Suppressor macrophage (primary cell): ENCODE results near the gene WWP2.
"Not testable (repeated sequence)": the region's sequence is repeated elsewhere in the genome, so short reads cannot be mapped to it uniquely, and the experiment has no call there.

Experiments used
- DNase-seq, 4 experiments: peaks; one replicate each; pipeline ENCODE4 v3.0.0-alpha.2; 2020 to 2022

WWP2 gene

DNA sequence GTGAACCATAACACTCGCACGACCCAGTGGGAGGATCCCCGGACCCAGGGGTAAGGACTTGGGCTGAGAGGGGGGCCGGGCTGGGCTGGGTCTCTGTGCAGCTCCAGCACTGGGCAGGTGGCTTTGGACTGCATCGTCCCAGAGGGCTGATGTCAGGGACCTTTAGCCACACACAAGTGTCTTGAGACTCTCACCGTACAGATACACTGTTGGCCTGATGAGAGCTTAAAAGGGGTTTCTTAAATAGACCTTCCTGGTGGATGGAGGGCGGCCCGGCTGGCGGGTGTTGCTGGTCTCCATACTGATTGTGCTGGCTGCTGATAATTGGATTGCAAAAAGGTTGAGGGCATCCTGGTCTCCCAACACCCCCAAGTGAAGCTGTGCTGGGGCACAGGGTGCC lies 167.3 kb downstream of the WWP2 start:
- no peak for DNase-seq

DNA sequence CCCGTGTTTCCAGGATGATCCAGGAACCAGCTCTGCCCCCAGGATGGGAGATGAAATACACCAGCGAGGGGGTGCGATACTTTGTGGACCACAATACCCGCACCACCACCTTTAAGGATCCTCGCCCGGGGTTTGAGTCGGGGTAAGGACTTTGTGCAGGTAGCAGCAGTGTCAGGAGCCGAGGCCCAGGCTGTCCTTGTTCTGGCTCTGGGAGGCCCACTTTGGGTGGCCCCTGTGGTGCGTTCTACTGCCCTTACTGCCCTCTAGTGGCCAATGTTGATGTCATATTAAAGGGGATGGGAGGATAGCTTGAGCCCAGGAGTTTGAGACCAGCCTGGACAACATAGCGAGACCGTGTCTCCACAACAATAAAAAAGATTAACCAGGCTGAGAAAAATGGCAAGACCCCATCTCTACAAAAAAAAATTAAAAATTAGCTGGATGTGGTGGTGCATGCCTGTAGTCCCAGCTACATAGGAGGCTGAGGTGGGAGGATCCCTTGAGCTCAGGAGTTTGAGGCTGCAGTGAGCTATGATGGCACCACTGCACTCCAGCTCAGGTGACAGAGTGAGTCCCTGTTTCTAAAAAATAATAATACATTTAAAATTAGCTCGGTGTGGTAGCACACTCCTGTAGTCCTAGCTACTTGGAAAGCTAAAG lies 168.1 kb downstream of the WWP2 start:
- peak; percentile 64 to 74 (median 69) for DNase-seq

DNA sequence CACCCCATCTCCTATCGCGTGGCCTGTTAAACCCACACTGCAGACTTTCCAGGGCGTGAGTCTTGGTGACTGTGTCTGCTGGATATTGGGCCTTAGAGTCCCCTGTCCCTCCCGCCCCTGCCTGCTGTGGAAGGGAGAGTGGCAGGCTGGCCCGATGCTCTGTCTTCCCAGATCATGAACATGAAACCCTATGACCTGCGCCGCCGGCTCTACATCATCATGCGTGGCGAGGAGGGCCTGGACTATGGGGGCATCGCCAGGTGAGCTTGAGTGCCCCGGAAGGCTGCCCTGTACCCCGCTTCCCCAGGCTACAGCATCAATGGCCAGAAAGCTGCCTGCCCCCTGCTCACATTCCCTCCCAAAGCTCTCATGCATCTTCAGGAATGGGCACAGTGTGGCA lies 169.5 kb downstream of the WWP2 start:
- DNase-seq, result no peak

DNA sequence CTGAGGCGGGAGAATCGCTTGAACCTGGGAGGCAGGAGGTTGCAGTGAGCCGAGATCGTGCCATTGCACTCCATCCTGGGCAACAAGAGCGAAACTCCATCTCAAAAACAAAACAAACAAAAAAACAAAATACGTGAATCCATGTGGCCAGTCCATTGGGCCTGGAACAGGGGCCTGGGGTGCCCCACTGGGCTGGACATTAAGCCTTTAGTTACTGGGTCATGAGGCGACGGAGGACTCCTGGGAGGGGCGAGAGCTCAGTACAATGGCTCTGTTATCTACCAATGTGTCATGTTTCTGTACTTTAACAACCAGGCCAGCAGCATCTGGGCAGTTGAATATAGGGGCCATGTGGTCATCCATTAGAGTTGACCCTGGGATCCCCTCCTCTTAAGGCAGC lies 170.1 kb downstream of the WWP2 start:
- no peak for DNase-seq

DNA sequence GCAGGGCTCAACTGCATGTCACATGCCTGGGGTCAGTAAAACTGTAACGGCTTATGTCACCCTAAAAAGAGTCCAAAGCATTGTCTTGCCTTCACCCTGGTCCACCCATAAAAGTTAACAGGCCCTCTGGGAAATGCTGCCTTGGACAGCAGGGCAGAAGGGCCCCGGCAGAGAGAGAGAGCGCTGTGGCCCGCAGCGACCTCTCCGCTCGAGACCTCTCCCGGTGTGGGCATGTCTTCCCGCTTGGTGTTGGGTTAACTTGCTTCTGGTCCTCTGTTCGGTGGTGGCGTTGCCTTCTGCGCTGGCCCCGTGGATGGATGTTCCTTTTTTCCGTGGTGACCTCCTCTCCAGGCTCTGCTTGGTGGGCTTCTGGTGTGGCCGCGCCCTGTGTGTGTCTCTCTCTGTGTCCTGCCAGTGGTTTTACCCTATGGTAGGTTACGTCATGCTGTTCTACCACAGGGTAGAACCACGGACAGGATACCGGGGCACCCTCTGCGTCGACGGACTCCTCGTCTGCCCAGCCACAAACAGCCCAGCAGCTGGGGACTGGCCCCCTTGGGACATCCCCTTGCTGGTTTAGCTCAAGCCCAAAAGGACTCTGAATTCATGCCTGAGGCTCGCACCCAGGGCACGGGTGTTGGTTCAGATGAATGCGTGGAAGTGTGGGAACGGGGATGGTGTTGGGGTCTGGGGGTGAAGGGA lies 170.7 kb downstream of the WWP2 start:
- no peak for DNase-seq

DNA sequence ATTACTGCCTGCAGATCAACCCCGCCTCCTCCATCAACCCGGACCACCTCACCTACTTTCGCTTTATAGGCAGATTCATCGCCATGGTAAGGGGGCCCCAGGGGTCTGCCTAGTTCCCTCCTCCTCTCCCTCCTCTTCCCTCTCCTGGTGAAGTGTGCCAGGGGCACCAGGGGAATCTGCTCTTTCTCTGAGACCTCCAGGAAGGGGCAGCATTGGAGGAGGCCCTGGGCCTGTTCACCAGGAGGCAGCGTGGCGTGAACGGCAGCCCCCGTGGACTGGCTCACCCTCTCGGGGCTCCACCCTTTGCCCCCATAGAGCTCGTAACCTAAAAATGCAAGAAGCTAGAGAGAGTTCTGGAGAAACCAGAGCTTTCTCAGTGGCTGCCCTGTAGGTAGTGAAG lies 171.9 kb downstream of the WWP2 start:
- no peak for DNase-seq

DNA sequence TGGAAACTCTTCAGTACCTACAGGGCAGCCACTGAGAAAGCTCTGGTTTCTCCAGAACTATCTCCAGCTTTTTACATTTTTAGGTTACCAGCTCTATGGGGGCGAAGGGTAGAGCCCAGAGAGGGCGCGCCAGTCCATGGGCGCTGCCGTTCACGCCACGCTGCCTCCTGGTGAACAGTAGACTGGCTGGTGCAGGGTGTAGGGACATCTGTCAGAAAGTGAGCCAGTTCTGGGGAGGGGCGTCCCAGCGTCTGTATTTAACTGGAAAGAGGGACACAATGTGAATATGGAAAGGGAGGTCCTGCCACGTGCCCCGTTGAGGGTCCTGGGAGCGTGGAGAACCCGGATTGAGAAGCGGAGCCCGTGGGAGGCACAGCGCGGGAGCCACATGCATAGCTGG lies 172.6 kb downstream of the WWP2 start:
- no peak for DNase-seq

DNA sequence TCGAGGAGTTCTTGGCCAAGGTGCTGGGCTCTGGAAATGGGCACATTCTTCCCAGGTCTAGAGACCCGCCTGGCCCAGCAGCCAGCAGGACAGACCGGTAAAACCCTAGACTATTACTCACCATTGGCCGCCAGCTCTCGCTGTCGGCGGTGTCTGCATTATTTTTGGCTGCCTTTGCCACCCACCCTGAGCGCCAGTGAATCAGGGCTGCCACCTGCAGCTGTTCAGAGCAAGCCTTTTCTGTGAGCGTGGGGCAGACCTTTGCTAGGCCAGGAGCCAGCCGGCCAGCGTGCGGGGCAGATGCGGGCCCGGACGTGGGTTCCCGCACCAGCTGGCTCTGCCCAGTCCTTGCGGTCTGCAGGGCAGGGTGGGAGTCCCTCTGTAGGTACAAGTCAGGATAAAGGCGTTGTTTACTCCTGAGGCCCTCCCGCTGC lies 173.2 kb downstream of the WWP2 start:
- DNase-seq, result no peak

DNA sequence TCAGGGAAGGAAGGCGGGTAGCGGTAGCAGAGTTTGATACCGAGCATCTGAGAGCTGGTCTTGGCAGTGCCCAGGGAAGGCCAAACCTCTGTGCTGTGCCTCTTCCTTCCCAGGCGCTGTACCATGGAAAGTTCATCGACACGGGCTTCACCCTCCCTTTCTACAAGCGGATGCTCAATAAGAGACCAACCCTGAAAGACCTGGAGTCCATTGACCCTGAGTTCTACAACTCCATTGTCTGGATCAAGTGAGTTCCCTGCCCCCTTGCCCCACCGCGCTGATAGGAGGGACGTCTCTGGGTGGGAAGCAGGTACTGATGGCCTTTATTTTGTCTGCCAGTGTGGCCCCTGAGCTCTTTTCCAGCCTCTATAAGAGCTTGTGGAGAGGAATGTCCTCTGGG lies 173.6 kb downstream of the WWP2 start:
- DNase-seq, result no peak

DNA sequence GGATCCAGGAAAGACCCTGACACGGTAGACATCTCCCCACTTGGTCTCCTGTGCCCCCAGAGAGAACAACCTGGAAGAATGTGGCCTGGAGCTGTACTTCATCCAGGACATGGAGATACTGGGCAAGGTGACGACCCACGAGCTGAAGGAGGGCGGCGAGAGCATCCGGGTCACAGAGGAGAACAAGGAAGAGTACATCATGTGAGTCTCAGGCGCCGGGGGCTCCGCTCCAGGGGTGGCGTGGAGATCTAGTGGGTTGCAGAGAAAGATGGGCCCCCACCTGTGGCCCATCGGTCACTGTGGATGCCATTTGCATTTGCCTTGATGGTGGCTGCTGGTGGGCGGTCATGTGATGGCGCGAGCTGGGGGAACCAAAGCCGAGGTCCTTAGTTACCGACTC lies 174.1 kb downstream of the WWP2 start:
- no peak for DNase-seq

DNA sequence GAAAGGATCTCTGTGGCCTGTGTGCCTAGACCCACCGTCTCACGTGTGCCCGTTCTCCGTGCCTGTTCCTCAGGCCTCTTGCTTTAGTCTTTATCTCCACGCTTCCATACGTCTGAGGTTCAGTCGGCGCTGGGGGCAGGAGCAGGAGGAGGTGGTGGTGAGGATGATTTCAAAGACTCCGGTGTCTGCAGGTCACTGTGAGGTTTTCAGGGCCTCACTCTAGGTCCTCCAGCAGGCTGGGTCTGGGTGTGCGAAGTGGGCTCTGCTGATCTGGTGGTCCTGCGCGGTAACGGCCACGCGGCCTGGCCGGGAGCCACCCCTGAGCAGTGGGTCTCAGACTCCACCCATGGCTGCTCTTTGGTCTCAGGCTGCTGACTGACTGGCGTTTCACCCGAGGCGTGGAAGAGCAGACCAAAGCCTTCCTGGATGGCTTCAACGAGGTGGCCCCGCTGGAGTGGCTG lies 174.6 kb downstream of the WWP2 start:
- no peak for DNase-seq

DNA sequence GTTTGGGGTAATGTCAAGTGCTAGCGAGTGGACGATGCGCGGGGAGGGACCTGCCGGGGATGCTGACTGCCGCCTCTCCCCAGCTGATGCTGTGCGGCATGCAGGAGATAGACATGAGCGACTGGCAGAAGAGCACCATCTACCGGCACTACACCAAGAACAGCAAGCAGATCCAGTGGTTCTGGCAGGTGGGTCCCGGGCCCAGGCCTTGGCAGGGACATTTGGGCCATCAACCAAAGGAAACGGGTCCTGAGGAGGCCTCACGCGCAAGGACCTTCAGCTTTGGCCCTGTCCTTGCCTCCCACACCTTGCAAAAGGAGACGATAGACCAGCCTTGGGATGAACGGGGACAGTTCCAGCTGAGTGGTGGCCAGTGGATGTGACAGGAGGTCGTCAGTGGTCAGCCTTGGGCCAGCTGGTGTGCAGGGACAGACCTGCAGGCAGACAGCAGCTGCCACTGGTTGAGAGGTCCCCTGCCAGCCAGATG lies 175.4 kb downstream of the WWP2 start:
- DNase-seq, result no peak

DNA sequence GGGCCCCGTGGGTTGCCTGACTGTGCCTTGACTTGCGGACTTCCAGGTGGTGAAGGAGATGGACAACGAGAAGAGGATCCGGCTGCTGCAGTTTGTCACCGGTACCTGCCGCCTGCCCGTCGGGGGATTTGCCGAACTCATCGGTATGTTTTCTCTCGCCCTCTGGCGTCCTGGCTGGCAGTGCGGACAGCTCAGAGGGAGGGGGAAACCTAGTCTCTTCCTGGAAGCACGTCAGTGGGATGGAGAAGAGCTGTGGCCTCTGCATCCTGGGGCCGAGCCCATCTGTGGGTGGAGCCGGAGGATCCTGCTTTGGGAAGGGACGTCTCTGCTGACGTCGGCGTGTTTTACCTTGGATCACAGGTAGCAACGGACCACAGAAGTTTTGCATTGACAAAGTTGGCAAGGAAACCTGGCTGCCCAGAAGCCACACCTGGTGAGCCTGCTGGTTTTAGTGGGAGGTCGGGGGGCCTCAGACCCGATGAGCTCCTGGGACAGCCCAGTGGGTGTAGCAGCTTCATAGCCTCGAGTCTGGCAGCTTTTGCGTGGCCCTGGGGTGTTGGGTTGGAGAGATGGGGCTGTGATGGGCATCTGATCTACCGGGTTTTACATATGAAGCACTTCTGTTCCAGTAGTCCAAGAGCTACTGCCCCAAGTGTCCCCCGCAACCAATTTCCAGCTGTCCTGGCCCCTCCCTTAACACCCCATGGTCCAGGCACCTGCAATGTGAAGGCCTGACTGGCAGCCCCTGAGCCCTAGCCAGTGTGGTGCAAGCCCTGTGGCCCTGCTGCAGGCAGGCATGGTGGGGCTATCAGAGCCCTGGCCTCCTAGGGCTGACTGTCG lies 177.1 kb downstream of the WWP2 start:
- DNase-seq, result no peak

DNA sequence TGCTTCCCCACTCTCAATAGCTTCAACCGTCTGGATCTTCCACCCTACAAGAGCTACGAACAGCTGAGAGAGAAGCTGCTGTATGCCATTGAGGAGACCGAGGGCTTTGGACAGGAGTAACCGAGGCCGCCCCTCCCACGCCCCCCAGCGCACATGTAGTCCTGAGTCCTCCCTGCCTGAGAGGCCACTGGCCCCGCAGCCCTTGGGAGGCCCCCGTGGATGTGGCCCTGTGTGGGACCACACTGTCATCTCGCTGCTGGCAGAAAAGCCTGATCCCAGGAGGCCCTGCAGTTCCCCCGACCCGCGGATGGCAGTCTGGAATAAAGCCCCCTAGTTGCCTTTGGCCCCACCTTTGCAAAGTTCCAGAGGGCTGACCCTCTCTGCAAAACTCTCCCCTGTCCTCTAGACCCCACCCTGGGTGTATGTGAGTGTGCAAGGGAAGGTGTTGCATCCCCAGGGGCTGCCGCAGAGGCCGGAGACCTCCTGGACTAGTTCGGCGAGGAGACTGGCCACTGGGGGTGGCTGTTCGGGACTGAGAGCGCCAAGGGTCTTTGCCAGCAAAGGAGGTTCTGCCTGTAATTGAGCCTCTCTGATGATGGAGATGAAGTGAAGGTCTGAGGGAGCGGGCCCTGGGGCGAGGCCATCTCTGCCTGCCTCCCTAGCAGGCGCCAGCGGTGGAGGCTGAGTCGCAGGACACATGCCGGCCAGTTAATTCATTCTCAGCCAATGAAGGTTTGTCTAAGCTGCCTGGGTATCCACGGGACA lies 177.9 kb downstream of the WWP2 start:
- DNase-seq, result no peak

DNA sequence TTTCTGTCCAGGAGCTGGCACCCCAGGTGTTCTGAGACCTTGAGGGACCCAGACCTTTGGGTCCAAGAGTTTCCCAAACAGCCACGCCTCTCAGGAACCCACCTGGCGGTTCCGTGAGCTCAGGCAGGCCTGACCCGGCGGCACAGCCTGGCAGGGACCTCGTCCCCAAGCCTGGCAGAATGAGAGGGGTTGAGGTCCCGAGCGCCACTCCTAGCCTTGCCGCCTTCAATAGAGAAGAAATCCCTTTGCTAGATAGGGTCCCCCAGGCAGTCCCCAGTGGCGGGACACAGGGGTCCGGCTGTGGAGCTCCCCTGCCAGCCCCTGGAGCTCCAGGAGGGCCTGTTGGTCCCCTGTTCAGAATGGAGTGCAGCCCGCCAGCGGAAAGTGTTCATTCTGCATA lies 178.5 kb downstream of the WWP2 start:
- DNase-seq, result no peak

DNA sequence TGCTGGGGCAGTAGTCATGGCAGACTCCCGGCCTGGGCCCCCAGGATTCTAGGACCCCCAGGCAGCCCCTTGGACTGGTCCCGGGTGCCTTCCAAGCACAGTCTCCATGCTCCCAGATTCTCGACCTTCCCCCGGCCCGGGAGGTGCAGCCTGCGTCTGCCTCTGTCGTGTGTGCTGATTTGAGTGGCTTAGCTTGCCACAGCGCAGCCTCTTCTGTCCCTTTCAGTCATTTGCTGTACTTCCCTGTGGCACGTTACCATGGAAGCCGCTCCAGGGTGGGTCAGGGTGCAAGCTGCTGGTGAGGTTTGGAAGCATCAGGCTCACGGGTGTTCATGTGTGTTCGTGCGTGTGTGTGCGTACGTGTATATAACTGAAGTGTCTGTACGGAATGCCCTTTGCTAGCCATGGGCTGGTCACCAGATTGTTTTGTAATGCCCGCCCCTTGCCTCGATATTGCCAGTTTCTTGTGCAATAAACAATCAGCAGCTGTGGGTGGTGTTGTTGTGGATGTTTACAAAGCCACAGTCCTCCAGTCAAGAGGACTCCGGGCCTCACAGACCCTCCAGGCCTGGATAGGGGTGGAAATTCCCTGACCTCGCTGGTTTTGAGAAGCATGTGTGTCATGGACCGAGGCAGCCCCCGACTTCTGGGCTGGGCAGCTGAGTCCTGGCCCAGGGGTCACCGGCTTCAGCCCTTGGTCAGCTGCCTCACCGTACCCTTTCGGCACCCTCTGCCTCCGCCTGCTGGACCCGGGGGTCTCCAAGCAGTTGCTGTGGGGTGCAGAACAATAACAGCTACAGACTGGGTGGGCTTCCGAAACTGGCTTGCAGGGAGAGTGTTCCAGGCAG lies 179.3 kb downstream of the WWP2 start:
- DNase-seq, result no peak

DNA sequence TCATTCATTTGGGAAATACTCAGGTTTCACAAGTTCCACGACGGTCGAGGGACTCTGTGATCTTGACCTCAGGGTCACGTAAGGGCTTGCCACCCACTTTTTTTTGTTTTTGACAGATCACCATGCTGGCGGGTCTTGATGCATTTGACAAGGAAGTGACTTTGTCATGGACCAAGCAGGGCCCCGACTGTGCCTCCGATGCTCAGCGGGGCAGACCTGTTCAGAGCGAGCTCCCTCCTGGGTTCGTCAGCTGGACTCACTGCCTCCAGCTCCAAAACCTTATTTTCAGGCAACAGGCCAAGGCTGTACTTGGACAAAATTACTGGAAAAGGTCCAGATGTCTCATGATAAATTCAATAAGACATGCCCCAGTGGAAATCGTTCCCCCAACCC lies 180.0 kb downstream of the WWP2 start:
- no peak for DNase-seq

DNA sequence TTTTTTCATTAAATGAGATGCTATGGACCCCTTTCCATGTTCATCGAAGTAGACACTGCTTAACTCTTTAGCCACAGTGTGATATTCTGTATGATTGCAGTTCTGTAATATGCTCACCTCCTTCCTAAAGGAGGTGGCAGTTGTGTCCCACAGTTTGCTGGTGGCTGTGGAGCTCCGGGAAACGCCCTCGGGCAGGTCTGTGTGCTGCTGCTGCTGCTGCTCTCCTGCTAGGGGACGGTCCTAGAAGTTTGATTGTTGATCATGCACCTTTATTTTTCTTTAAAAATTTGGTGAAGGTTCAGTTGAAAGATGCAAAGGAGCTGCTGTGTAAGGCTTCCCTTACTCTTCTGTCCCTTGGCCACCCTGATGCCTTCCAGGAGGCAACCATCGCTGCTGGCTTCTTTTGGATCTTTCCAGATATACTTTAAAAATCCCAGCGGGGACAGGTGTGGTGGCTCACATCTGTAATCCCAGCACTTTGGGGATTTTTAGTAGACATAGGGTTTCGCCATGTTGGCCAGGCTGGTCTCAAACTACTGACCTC lies 180.6 kb downstream of the WWP2 start:
- no peak for DNase-seq

DNA sequence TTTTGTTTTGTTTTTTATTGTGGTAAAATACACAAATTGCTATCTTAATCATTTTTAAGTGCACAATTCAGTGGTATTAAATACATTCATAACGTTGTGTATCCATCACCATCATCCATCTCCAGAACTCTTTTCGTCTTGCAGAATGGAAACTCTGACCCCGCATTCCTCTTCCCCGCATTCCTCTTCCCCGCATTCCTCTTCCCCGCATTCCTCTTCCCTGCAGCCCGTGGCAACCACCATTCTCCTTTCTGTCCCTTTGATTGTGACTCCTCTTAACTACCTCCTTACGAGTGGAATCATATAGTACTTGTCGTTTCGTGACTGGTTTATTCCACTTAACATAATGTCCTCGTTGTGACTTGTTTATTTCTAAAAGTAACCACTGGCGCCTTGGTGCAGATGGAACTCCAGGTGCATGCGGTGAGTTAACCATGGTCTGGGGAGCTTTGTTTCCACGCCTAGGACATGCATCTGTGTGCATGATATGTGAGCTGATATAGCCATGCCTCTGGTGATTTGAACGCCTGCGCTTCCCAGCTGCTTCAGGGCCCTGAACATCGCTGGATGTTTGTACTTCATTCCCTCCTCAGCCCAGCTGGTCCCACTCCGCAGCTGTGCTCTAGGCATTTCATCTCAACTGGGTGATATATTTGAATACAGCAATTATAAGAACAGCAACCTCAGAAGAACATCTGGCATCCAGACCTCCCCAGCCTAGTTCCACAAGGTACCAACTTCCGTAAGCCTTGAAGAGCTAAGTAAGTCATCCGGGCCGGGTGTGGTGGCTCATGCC lies 181.3 kb downstream of the WWP2 start:
- not testable (repeated sequence) for DNase-seq

DNA sequence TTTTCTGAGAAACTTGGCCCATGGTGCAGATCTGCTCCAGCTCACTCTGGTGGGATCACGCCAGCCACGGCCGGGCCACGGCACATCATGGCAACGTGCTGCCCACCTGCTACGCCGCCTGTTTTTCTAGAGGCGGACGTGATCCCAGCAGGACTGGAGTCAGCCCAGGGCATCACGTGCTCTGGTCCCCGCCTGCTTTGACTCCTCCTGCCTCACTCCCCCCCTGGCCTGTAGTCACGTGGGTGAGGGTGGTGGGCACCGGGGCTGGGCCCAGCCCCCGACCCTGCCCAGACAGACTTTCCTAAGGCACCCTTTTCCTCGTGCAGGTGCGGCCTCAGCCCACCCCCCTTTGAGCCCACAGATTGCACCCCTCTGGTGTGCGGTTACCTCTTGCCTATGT lies 188.3 kb downstream of the WWP2 start:
- DNase-seq, result not testable (repeated sequence)
